Lower leg skin (tissue), 3 donors: Measurements from ENCODE around the gene NLN.

Source experiments
- POLR2A ChIP-seq, 2 donors: fragments of 450-650 bp; IDR thresholded peaks; one replicate each; pipeline ENCODE4 v1.6.1; 2016 to 2017; ENCODE audit warnings: antibody characterized with exemption in 2 of 2, mild to moderate bottlenecking in 1 of 2, moderate library complexity in 1 of 2
- TF ChIP-seq, protein P1 (sequence below), 3 donors: fragments of 450-650 bp; IDR thresholded peaks; one replicate each; pipeline ENCODE4 v1.5.1; 2016; ENCODE audit warnings: antibody characterized with exemption in 3 of 3, mild to moderate bottlenecking in 3 of 3, moderate library complexity in 2 of 3

GRCh38 chr5:65704621-65705239 lies 17.3 kb upstream of the NLN start:
- TF ChIP-seq, protein P1, sequence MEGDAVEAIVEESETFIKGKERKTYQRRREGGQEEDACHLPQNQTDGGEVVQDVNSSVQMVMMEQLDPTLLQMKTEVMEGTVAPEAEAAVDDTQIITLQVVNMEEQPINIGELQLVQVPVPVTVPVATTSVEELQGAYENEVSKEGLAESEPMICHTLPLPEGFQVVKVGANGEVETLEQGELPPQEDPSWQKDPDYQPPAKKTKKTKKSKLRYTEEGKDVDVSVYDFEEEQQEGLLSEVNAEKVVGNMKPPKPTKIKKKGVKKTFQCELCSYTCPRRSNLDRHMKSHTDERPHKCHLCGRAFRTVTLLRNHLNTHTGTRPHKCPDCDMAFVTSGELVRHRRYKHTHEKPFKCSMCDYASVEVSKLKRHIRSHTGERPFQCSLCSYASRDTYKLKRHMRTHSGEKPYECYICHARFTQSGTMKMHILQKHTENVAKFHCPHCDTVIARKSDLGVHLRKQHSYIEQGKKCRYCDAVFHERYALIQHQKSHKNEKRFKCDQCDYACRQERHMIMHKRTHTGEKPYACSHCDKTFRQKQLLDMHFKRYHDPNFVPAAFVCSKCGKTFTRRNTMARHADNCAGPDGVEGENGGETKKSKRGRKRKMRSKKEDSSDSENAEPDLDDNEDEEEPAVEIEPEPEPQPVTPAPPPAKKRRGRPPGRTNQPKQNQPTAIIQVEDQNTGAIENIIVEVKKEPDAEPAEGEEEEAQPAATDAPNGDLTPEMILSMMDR (IDR thresholded peaks at IDR 0.05) = no peak
- no peak for TF ChIP-seq POLR2A (IDR thresholded peaks at IDR 0.05)
